CD14-positive monocyte (primary cell): ENCODE data around the gene SLC26A1. TPM values are rescaled to one million over a fixed set of nuclear protein-coding genes. Genes with fewer than 3 reads are reported as not detected.

Source experiments
- DNase-seq, 3 donors: peaks; one replicate each; pipeline ENCODE4 v3.0.0-alpha.2; 2011 to 2022
- H2AFZ ChIP-seq: 2 replicates; pipeline ENCODE4 v1.6.0; 2012; ENCODE audit warnings: mild to moderate bottlenecking, low read depth, low read length, inconsistent platforms; ENCODE audit not compliant: insufficient read depth, poor library complexity, severe bottlenecking
- H3K27ac ChIP-seq, 2 donors: 1 replicate in 1 of 2; 2 replicates in 1 of 2; pipeline ENCODE4 v1.5.1; 2012 to 2013; ENCODE audit warnings: low read length in 2 of 2, control low read depth in 1 of 2, inconsistent platforms in 1 of 2, low read depth in 1 of 2, mild to moderate bottlenecking in 1 of 2
- H3K27me3 ChIP-seq, 2 donors: one replicate each; pipeline versions ENCODE4 v1.6.0 to v1.6.1; 2011 to 2013; ENCODE audit warnings: low read length in 2 of 2; ENCODE audit not compliant: control insufficient read depth in 2 of 2, insufficient read depth in 2 of 2
- H3K36me3 ChIP-seq, 2 donors: replicated peaks in 1 of 2; 1 replicate in 1 of 2; 2 replicates in 1 of 2; pipeline versions ENCODE4 v1.5.1 to v1.6.1; 2012 to 2013; ENCODE audit warnings: low read length in 2 of 2, control low read depth in 1 of 2, inconsistent platforms in 1 of 2, mild to moderate bottlenecking in 1 of 2; ENCODE audit not compliant: insufficient read depth in 2 of 2, control insufficient read depth in 1 of 2
- H3K4me1 ChIP-seq, 2 donors: 1 replicate in 1 of 2; 2 replicates in 1 of 2; pipeline versions ENCODE4 v1.5.1 to v1.6.1; 2012 to 2013; ENCODE audit warnings: low read length in 2 of 2, control low read depth in 1 of 2, inconsistent platforms in 1 of 2, mild to moderate bottlenecking in 1 of 2, moderate library complexity in 1 of 2; ENCODE audit not compliant: insufficient read depth in 2 of 2, control insufficient read depth in 1 of 2
- H3K4me2 ChIP-seq: replicated peaks from 2 replicates; pipeline ENCODE3; 2012; ENCODE audit warnings: low read length, moderate library complexity, mild to moderate bottlenecking; ENCODE audit not compliant: poor library complexity, severe bottlenecking; ENCODE audit errors: extremely low read depth
- H3K4me3 ChIP-seq, 3 experiments: fragments of 200-600 bp in 1 of 3; sonication (generic) in 1 of 3; replicated peaks in 1 of 3; 1 replicate in 2 of 3; 2 replicates in 1 of 3; pipeline ENCODE4 v1.5.1; 2011 to 2013; ENCODE audit warnings: low read length in 3 of 3, mild to moderate bottlenecking in 3 of 3, control low read depth in 2 of 3, low read depth in 2 of 3, inconsistent platforms in 1 of 3, moderate library complexity in 1 of 3
- H3K79me2 ChIP-seq: 2 replicates; pipeline ENCODE4 v1.6.0; 2012; ENCODE audit warnings: mild to moderate bottlenecking, control low read depth, inconsistent platforms, low read length, moderate library complexity; ENCODE audit not compliant: insufficient read depth
- H3K9ac ChIP-seq: 2 replicates; pipeline ENCODE4 v1.6.0; 2017; ENCODE audit warnings: low read length, mild to moderate bottlenecking; ENCODE audit not compliant: insufficient read depth, poor library complexity, severe bottlenecking
- H3K9me3 ChIP-seq, 2 donors: replicated peaks in 1 of 2; 1 replicate in 1 of 2; 2 replicates in 1 of 2; pipeline versions ENCODE4 v1.5.1 to v1.6.1; 2012 to 2013; ENCODE audit warnings: low read length in 2 of 2, control low read depth in 1 of 2; ENCODE audit not compliant: control insufficient read depth in 1 of 2, insufficient read depth in 1 of 2
- H4K20me1 ChIP-seq: 2 replicates; pipeline ENCODE4 v1.6.0; 2012; ENCODE audit warnings: mild to moderate bottlenecking, low read length, control low read depth, moderate library complexity; ENCODE audit not compliant: insufficient read depth
- H3K27ac Mint-ChIP-seq, 7 donors: one replicate each; pipeline ENCODE4 v1.8.0; 2020; ENCODE audit warnings: mild to moderate bottlenecking in 7 of 7, mixed read lengths in 7 of 7, moderate library complexity in 6 of 7, inconsistent platforms in 2 of 7
- H3K27me3 Mint-ChIP-seq, 3 donors: one replicate each; pipeline ENCODE4 v1.8.0; 2021 to 2022; ENCODE audit warnings: low read depth in 3 of 3, mild to moderate bottlenecking in 3 of 3, mixed read lengths in 3 of 3, moderate library complexity in 3 of 3, inconsistent platforms in 1 of 3
- H3K36me3 Mint-ChIP-seq, 2 donors: one replicate each; pipeline ENCODE4 v1.8.0; 2020; ENCODE audit warnings: mixed read lengths in 2 of 2, inconsistent platforms in 1 of 2, mild to moderate bottlenecking in 1 of 2
- H3K4me1 Mint-ChIP-seq: one replicate; pipeline ENCODE4 v1.8.0; 2020; ENCODE audit warnings: mild to moderate bottlenecking, mixed read lengths
- H3K4me3 Mint-ChIP-seq, 2 donors: one replicate each; pipeline ENCODE4 v1.8.0; 2020; ENCODE audit warnings: mild to moderate bottlenecking in 2 of 2, mixed read lengths in 2 of 2, moderate library complexity in 1 of 2
- H3K9me3 Mint-ChIP-seq, 7 donors: one replicate each; pipeline ENCODE4 v1.8.0; 2020 to 2022; ENCODE audit warnings: mixed read lengths in 7 of 7, mild to moderate bottlenecking in 6 of 7, moderate library complexity in 6 of 7, inconsistent platforms in 2 of 7
- CTCF ChIP-seq: fragments of 200-600 bp; IDR thresholded peaks from one replicate; pipeline ENCODE4 v1.8.0; 2022; ENCODE audit warnings: antibody characterized with exemption, mild to moderate bottlenecking
- WGBS: methylation state at CpG from one replicate; pipeline ENCODE4 v1.1.5; 2013; ENCODE audit warnings: missing lambda C conversion rate; ENCODE audit not compliant: insufficient coverage; 5-methylcytosine and 5-hydroxymethylcytosine counted together
- intact Hi-C, 2 donors: fragments of 100-400 bp; cut with micrococcal nuclease; formaldehyde crosslinking; loops; one replicate each; pipeline versions ENCODE4 v1.15.0 to v1.15.1; 2023
- polyA plus RNA-seq, 3 donors: library from polyadenylated mRNA; depleted of rRNA in 1 of 3; unstranded in 2 of 3; stranded (reverse) in 1 of 3; fragments of 300-500 nt in 2 of 3; fragments of >200 nt in 1 of 3; fragmentation: Illumina TruSeq in 2 of 3; gene quantifications; 1 replicate in 2 of 3; 2 replicates in 1 of 3; pipeline ENCODE4 v1.2.3, GENCODE V29; 2012 to 2021

SLC26A1 gene
- polyA plus RNA-seq, 3 donors = 0.16 to 0.37 (median 0.18) TPM

GRCh38 chr4:965766-966134 is 27.5 kb downstream of the SLC26A1 start:
- Histone ChIP-seq H3K9me3 (no peaks in the 10 kb centered on the region), H2AFZ (no peak overlapping the region), H3K27me3 (peaks cover 0 to 15% of the 10 kb centered on the region in 2 donors), H3K36me3 (peaks cover 18 to 63% of the 10 kb centered on the region in 2 donors), H3K27ac (no peak overlapping the region), H3K79me2 (no peaks in the 10 kb centered on the region), H3K4me3 (no peak overlapping the region), H4K20me1 (peaks cover 27% of the 10 kb centered on the region), H3K4me2 (no peak overlapping the region), H3K4me1 (peaks cover 6% of the 10 kb centered on the region in 2 donors), H3K9ac (no peak overlapping the region)
- no peak for DNase-seq
- Mint-ChIP-seq H3K4me3 (no peak overlapping the region), H3K36me3 (peaks cover 17 to 31% of the 10 kb centered on the region in 2 donors), H3K4me1 (peaks cover 6% of the 10 kb centered on the region), H3K27ac (no peak overlapping the region), H3K9me3 (no peaks in the 10 kb centered on the region), H3K27me3 (peaks cover 4 to 11% (median 9%) of the 10 kb centered on the region in 3 donors)
- 98% methylated on average over 21 of the region's 21 CpGs for WGBS
- TF ChIP-seq CTCF = no peak
- intact Hi-C loops = no loop called here

GRCh38 chr4:965048-965765 is 28.0 kb downstream of the SLC26A1 start:
- Histone ChIP-seq H3K9ac (no peak overlapping the region), H3K36me3 (peaks cover 18 to 63% of the 10 kb centered on the region in 2 donors), H3K27me3 (peaks cover 0 to 15% of the 10 kb centered on the region in 2 donors), H3K9me3 (no peaks in the 10 kb centered on the region), H2AFZ (no peak overlapping the region), H4K20me1 (peaks cover 21% of the 10 kb centered on the region), H3K79me2 (no peaks in the 10 kb centered on the region), H3K4me2 (no peak overlapping the region), H3K4me3 (no peak overlapping the region), H3K27ac (no peak overlapping the region), H3K4me1 (peaks cover under 1 to 1% of the 10 kb centered on the region in 2 donors)
- Mint-ChIP-seq H3K9me3 (no peaks in the 10 kb centered on the region), H3K36me3 (peaks cover 13 to 26% of the 10 kb centered on the region in 2 donors), H3K4me3 (no peak overlapping the region), H3K27me3 (peaks cover 2 to 11% (median 9%) of the 10 kb centered on the region in 3 donors), H3K4me1 (peaks cover under 1% of the 10 kb centered on the region), H3K27ac (no peak overlapping the region)
- DNase-seq = no peak
- 93% methylated on average over 24 of the region's 26 CpGs for WGBS
- intact Hi-C loops = no loop called here
- no peak for TF ChIP-seq CTCF
